CD4-positive, alpha-beta T cell treated with Interleukin-17A for 4 hours (primary cell): Measurements from ENCODE around the gene VPS52.
A peak's percentile ranks its signal among the peaks of the same experiment; 100 is the strongest.

Source experiments
- DNase-seq: peaks from one replicate; pipeline ENCODE4 v3.0.0-alpha.2; 2020; ENCODE audit warnings: mixed read lengths

VPS52 gene

DNA sequence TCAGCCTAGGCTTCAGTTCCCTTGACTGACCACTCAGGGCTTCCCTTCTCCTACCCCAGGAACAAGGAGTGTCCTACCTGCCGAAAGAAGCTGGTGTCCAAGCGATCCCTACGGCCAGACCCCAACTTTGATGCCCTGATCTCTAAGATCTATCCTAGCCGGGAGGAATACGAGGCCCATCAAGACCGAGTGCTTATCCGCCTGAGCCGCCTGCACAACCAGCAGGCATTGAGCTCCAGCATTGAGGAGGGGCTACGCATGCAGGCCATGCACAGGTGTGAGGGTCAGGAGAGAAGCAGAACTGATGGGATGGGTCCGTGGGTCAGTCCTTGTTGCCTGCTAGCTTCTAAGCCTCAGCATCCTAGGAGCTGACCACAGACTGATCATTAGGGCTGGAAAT is 61.8 kb downstream of the VPS52 start:
- DNase-seq, result no peak

DNA sequence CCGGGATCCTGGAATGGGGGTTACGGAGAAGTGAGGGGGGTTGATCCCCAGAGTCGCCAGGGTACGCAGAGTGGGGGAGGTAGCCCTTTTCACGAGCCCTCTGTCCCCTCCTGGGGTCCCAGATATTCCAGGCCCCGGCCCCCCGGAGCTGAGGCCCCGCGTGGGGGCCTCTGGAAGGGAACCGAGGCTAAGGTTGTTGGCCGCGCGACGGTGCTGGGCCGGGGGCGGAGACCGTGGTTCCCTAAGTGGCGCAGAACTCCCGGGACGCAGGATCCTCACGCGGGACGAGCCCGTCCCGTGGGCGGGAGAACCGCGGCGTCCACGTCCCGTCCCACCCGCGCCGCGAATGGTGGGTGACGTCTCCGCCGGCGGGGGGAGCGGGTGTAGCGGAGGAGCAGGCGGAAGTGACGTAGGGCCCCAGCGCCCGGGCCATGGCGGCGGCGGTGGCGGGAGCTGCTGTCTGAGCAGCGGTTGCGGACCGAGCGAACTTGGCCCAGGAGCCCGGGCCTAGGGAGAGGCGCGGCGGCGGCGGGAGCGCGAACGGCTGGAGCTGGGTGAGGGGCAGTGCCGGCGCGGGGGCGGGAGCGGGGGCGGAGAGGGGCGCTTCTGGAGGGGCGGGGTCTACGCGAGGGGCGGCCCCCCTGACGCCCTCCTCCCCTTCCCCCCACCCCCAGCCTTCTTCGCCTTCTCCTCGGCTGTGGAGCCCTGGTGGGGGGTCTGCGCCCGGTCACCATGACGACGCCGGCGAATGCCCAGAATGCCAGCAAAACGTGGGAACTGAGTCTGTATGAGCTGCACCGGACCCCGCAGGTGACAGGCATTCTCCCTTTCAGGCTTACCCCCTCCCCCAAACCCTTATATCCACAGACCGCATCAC is 63.3 kb downstream of the VPS52 start, which contains the start of gene RING1:
Gene RING1 (plus strand): TSS at position 410 of the 877 bp plus-strand sequence. CDS start 323 bp downstream, at position 733.
- DNase-seq, result peak; percentile 92

DNA sequence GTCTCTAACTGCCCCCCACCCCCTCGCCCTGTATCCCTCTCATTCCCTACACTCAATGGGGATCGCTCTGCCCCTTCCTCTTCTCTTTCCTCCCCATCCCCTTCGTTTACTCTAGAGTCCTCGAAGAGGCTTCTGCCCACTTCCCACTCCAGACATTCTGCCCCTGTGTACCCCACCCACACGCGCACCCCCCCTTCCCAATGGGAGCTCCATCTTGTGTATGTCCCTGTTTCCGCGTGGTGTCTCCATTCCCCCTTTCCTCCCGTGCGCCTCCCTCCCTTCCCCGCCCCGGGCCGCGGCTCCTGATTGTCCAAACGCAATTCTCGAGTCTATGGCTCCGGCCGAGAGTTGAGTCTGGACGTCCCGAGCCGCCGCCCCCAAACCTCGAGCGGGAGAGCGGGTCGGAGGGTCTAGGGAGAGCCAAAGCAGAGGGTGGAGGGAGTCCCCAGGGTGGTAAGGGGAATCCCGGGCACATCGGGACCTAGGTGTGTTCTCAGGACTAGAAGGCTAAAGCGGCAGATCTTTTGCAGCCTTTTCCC is 64.1 kb downstream of the VPS52 start:
- peak; percentile 24 for DNase-seq

DNA sequence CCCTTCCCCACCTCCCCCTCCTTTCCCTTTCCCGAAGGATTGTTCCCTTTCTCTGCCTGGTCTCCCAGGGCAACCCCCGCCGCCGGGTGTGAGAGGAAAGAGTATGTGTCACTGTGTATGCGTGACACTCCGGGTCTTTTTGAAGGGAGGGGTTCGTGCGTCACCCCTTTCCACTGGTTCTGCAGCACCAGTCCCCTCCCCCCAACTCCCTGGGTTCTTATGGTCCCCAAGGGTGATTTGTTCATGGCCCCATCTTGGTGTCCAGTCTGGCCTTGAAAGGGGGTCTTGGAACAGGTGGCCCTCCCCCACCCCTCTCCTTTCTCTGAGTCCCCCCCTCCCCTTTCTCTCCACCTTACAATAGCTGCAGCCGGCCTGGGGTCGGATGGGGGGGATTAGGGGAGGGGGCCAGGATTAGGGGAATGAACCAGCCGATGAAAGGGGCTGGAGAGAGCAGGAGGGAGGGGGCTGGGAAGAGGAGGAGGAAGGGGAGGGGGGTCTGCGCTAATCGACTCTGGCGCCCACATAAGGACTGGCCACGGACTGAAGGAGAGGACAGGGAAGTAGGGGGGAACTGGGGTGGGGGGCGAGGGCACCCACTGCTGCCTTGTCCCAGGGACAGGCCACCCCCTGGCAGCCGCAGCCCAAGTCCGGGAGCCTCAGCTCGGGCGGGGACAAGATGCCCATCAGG is 64.7 kb downstream of the VPS52 start:
- no peak for DNase-seq

DNA sequence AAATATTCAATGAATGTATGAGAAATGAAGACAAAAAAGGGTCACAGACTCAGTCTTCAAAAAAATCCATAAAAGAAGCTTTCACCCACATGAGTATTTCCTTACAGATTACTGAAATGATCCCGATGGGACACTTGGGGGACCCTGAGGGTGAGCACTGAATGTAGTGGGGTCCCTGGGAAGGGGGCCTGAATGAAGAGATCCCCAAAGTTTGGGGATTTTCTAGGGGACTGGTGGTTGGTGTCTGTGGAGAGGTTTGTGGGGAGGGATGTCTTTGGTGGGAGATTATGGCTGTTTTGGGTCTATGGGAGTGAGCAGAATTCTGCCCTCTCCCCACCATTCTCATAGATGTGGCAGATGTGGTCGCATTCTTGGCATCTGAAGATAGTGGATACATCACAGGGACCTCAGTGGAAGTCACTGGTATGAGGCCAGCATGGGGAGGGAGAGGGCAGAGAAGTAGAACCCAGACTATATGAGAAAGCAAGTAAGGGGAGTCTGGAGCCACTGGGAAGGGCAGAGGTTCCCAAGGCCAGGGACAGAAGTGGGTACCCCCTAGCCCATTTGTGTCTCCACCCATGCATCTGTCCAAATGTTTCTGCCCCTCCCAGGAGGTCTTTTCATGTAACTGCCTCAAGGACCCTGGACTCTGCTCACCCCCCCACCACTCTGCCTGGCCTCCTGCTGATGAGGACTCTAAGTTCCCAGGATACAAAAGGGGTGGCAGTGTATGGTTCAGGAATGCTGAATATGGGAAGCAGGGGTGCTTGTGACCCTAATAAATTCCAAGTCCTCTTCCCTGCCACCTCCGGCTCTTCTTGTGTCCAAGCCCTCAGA is 65.4 kb downstream of the VPS52 start:
- no peak for DNase-seq

DNA sequence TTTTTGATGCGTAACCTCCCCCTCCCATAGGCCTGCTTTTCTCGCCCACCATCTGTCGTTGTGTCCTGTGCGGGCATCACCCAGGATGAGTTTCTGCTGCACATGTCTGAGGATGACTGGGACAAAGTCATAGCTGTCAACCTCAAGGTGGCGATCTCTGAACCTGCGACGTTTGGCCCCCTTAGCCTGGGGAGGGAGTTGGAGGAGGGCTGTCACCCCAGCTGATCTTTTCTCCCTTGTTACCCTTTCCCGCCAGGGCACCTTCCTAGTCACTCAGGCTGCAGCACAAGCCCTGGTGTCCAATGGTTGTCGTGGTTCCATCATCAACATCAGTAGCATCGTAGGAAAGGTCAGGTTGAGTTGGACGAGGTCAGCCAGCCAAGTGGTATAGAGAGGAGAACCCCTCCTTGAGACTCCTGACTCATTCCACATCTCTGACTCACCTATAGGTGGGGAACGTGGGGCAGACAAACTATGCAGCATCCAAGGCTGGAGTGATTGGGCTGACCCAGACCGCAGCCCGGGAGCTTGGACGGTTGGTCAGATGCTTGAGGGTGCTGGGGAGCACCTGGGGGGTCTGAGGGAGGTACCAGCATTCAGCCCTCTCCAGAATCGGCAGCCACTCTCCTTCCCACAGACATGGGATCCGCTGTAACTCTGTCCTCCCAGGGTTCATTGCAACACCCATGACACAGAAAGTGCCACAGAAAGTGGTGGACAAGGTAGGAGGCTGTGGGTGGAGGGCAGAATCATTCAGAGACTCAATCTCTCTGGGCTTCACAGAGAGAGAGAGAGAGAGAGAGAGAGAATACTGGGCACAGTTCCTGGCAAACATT is 66.3 kb downstream of the VPS52 start:
- DNase-seq, result no peak

DNA sequence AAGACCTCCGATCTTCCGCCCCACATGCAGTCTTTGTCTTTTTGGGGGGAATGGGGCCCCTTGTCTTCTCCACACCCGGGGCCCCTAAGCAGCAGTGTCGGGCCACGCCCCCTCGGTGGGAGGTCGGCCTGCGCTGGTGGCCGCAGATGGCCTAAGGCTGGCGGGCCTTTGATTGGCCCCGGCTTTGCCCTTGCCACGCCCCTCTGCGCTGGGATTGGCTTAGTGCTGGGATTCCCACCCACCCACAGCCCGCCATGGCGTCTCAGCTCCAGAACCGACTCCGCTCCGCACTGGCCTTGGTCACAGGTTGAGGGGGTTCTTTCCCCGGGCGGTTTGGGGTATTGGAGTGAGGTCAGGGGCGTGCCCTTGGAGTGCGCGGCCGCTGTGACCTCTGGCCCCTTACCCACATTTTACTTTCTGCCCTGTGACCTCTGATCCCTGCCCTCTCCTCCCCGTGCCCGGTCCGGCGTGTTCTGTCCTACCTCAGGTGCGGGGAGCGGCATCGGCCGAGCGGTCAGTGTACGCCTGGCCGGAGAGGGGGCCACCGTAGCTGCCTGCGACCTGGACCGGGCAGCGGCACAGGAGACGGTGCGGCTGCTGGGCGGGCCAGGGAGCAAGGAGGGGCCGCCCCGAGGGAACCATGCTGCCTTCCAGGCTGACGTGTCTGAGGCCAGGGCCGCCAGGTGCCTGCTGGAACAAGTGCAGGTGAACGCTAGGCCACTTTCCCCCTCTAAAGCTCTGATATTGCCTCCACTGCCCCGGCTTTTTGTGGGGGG is 67.1 kb downstream of the VPS52 start, which contains the start of gene HSD17B8:
Gene HSD17B8 (plus strand): TSS at position 241 of the 776 bp plus-strand sequence. CDS start 14 bp downstream, at position 255.
- DNase-seq, result peak; percentile 95

DNA sequence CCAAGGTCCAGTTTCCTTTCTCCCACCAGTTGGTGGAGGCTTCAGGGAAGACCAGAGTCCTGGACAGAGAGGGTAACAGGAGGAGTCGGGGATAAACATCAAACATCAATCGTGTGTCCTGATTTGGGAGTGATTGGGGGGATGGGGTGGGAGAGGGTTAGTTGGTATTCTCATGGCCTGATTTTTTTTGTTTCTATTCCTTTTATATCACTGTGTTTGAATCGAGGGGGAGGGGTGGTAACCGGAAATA is 67.6 kb downstream of the VPS52 start:
- no peak for DNase-seq

DNA sequence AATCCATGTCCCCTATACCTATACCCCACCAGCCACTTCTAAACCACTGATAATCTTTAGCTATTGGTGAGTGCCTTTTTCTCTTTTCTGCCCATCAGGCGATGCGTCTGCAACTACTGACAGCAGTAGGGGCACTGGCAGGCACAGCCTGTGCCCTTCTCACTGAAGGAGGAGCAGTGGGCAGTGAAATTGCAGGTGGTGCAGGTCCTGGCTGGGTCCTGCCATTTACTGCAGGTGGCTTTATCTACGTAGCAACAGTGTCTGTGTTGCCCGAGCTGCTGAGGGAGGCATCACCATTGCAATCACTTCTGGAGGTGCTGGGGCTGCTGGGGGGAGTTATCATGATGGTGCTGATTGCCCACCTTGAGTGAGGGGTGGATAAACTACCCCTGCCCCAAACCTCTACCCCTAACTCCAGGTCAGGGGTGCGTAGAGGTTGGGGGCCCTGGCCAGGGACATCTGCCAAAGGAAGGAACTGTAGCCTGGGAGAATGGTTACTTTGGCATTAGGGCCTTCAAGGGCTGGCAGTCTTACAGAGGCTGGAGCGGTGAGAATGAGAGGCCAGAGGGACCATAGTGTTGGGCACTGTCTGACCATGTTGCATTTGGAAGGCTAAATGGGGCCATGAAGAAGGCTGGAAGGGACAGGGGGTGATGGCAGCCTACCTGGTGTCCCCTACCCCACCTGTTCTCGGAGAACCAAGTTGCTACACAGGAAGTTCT is 68.1 kb downstream of the VPS52 start:
- DNase-seq, result no peak

DNA sequence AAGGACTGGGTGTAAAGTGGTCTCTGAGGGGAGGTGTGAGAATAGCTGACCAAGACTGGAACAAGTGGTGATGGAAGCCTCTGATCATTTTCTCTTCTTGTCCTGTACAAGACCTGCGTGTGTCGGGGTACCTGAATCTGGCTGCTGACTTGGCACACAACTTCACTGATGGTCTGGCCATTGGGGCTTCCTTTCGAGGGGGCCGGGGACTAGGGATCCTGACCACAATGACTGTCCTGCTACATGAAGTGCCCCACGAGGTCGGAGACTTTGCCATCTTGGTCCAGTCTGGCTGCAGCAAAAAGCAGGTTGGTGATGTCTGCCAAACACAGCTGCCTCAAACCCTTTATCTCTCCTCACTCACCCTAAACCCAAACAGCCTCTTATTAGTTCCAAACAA is 68.9 kb downstream of the VPS52 start:
- DNase-seq, result no peak

DNA sequence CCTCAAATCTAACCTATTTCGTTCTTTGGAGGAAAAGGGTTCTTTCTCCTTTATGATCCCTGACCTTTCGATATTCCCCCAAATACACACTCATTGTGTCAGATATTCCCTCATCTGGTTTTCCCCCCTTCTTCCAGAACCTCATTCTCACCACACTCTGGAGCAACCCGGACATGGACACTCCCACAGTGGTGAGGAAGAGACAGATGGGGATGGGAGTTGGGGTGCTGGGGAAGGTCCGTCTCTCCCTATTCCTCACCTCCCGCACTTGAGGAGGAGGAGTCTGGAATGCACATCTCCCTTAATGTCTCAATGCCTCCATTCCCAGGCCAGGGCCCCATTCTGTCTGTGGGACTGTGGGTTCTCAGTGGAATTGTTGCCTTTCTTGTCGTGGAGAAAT is 69.7 kb downstream of the VPS52 start:
- DNase-seq, result no peak

DNA sequence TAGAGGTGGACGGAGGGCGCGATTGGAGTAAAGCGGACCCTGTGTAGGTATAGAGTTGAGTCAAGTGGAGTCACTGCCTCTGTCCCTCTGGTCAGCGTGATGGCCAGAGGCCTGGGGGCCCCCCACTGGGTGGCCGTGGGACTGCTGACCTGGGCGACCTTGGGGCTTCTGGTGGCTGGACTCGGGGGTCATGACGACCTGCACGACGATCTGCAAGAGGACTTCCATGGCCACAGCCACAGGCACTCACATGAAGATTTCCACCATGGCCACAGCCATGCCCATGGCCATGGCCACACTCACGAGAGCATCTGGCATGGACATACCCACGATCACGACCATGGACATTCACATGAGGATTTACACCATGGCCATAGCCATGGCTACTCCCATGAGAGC is 70.5 kb downstream of the VPS52 start:
- no peak for DNase-seq
